Measurements from ENCODE around the gene RNF144B.

DNA sequence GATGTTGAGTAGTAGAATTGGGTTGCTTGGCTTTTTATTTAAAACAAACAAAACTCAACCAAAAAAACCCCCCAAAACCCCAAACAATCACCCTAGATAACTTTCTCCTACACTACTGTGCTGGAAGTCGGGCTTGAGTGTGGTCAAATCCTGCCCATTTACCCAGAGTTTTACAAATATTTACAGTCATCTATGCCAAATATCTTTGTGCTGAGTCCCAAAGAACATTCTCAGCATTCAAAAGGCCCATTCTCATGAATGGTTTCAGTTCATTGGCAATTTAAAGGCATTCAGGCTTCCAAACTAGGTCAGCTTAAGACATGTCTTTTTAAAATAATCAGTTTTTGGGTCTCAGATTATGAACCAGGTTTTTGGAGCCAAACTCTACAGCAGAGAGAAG lies 1.8 kb downstream of the RNF144B start:
- TF ChIP-seq, protein P1, sequence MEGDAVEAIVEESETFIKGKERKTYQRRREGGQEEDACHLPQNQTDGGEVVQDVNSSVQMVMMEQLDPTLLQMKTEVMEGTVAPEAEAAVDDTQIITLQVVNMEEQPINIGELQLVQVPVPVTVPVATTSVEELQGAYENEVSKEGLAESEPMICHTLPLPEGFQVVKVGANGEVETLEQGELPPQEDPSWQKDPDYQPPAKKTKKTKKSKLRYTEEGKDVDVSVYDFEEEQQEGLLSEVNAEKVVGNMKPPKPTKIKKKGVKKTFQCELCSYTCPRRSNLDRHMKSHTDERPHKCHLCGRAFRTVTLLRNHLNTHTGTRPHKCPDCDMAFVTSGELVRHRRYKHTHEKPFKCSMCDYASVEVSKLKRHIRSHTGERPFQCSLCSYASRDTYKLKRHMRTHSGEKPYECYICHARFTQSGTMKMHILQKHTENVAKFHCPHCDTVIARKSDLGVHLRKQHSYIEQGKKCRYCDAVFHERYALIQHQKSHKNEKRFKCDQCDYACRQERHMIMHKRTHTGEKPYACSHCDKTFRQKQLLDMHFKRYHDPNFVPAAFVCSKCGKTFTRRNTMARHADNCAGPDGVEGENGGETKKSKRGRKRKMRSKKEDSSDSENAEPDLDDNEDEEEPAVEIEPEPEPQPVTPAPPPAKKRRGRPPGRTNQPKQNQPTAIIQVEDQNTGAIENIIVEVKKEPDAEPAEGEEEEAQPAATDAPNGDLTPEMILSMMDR (IDR thresholded peaks at IDR 0.05), result no peak
- no peak for TF ChIP-seq POLR2A (IDR thresholded peaks at IDR 0.05)
